DOHH2 (cell line): ENCODE measurements around the gene PRG3.

Experiments used
- CTCF ChIP-seq: fragments of 200-600 bp; sonication (generic); IDR thresholded peaks from one replicate; pipeline ENCODE4 v1.5.1; 2014; ENCODE audit warnings: antibody characterized with exemption, mild to moderate bottlenecking, low read depth, low read length; ENCODE audit not compliant: poor library complexity, severe bottlenecking
- EZH2phosphoT487 ChIP-seq: fragments of 200-600 bp; sonication (generic); IDR thresholded peaks from 2 replicates; pipeline ENCODE4 v1.6.1; 2017; ENCODE audit warnings: borderline replicate concordance, mild to moderate bottlenecking, antibody characterized with exemption, low read length, moderate library complexity, mixed read lengths

DNA sequence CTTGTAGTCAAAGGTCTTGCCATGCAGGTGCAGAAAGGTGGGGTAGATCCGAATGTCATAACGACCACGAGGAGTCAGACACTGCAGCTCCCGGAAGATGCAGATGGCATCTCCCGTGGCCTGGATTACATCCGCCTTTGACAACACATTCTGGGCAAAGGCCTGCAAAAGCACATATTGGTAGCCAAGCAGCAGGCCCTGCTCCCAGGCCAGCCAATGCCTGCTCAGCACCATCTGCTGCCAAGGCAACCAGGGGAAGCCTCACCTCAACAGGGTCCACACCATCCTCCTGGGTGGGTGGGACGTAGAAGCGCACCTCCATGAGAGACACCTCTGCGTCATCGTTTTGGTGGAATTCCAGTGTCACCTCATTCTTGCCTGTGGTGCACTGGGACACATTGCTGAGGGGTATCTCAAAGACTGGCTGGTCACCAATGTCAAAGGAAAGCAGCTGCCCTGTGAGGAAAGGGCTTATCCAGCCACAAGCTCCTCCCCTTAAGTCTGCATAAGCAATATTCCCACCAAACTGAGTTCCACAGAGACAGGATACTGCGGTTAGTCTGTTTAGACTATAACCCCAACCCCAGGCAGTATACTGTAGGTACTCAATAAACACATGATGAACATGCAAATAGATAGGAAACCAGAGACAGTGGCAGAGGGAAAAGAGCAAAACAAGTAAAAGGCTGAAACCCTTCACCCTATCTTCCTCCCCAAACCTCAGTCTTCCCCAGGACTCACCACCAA, 48.1 kb downstream of the PRG3 start:
- TF ChIP-seq CTCF (no peak), EZH2phosphoT487 (no peak)
